Inflammatory macrophage treated with lipopolysaccharide for 4 hours (primary cell): ENCODE results near the gene ACTL7B.
"Not testable (repeated sequence)": the region's sequence is repeated elsewhere in the genome, so short reads cannot be mapped to it uniquely, and the experiment has no call there.

Experiments
- DNase-seq: peaks from one replicate; pipeline ENCODE4 v3.0.0-alpha.2; 2020

ACTL7B gene

DNA sequence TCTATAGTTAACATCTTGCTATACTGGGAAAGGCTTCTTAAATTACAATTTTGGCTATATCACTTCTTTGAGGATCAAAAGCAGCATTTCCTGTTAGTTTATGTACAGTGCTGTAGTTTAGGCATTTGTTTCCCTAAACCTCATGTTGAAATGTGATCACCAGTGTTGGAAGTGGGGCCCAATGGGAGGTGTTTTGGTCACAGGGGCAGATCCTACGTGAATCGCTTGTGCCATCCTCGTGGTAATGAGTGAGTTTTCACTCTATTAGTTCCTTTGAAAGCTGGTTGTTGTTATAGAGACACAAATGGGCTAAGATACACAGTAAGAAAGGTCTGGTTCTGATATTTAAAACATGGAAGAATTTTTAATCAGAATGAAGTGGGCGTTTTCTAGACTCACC lies 12.0 kb upstream of the ACTL7B start:
- no peak for DNase-seq

- no peak for DNase-seq
Measured at GRCh38 chr9:108867116-108867515, 11.3 kb upstream of the ACTL7B start.

DNA sequence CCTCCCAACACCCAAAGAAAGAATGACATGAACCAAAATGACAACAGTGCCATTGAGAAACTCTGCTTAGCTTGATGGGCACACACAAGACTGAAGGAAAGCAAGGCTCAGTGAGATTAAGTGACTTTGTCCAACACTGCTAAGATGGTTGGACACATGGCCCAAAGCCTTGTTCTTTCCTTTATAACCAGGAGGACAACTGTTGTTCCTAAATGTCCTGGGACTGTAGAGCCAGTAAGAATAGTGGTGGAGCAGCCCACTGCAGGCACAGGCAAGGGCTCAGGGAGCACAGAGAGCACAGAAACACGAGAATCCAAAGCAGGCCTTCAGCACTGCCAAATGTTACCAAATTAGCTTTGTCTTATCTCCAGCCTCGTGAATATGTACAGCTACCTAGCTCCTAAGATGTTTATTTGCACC lies 10.2 kb upstream of the ACTL7B start:
- DNase-seq: no peak

DNA sequence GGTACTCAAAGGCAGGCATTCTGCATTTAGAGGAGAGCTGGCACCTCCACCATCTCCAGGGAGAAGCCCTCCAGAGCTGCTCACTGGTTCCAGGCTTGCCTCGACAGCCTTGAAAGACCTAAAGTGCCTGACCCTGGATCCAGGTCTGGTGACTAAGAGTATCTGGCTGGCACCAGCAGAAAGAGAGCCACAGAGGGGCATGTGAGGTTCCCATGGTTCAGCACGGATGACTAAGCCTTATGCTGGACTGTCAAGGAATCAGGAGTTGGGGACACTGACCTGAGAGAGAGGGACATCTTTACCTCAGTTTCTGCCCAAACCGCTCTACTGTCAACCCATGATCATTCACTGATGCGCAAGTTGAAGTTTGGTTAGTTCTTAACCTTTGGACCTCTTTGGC lies 9.3 kb upstream of the ACTL7B start:
- no peak for DNase-seq

- DNase-seq: no peak
Measured at GRCh38 chr9:108864446-108864845, 8.7 kb upstream of the ACTL7B start.

DNA sequence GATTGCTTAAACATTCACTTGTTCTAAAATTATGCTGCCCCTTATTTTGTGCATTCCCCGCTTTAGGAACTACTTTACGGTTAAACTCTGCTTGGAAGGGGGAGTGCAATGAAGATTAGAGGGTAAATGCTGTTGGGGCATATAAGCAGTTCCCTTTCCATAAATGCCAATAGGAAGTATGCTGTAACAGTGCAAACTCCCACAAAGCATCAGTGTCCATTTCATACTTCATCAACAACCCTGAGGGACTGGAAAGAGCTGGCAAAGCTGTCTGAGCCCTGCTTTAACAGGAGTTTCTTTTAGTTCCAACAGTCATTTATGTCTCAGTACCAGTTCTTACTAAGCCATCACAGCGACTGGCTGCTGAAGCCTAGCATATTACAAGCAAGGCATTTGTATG lies 8.1 kb upstream of the ACTL7B start:
- peak; percentile 31 for DNase-seq

DNA sequence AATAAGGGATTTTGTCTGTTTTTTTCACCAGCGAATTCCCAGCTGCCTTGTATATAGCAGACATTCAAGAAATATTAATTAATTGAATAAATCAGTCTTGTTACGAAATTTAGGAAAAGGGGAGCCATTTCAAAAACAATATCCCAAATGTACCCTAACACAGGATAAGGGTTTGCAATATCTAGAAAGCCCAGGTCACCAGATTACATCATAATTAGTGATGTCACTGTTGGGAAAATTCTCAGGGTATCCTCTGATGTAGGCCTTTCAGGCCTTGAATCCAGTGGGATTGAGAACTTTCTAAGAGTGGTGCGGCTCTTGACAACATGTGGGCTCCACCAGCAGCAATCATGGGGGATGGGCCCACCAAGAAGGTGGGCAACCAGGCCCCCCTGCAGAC lies 6.2 kb upstream of the ACTL7B start, which contains the start of gene ACTL7A:
TSS of gene ACTL7A (plus strand) at position 270 of the 400 bp plus-strand sequence. CDS start at position 327, 57 bp downstream.
- DNase-seq: no peak

- no peak for DNase-seq
Measured at GRCh38 chr9:108861464-108861863, 5.7 kb upstream of the ACTL7B start.

DNA sequence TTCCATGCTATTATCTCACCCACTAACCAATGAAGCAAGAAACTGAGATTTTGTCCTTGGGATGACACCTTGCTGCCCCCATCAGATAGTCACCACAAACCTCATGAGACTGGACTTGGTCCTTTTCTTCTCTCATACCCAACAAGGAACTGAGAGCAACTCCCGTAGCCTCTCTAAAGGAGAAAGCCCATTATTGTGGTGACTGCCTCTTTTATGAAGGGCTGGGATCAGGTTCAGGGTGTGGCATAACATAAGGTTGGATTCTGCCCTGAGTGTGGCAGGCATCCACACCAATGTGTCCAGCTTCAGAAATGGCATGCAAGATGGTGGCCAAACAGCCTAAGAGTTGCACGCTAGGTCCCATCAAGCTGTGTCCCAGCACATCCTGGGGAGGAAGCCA lies 5.0 kb upstream of the ACTL7B start:
- no peak for DNase-seq

DNA sequence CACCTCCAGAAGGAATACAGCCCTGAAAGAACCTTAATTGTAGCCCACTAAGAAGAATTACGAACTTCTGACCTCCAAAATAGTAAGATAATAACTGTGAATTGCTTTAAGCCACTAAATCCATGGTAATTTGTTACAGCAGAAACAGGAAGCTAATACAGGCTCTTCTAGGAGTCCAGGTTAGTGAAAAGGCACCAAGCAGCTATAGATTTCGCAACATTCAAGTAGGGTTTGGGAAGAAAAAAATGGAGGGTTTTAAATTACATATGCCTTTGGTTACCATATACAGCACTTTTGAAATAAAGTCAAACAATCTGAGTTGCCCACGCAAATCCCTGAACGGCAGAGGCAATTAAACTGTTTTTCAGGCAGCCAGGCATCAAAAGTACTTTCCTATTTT lies 4.6 kb upstream of the ACTL7B start:
- no peak for DNase-seq

DNA sequence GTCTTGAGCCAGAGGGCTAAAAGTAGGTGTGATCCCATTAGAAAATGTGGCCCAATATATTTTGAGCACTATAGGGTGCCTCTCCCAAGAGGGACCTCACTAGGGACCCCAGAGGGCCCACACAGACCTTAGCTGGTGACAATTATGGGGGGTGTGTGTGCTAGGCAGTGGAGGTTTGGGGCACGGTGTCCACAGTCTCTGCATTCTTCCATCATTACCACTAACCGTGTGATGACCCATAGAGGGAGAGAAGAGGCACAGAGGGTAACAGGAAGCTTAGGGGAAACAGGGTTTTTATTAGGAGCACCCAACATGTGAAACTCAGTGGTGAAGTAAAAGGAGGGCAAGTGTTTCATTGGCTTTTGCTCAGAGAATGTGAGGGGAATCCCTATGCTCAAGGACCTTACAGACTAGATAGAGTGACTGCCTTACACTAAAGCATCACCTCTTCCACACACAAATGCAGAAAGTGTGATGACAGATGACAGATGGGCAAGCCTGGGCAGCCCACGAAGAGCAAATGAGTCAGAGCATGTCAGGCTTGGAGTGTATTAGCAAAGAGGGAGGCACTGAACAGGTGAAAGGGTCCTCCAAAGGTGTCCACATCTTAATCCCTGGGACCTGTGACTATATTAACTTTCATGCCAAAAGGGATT lies 3.8 kb upstream of the ACTL7B start:
- no peak for DNase-seq

DNA sequence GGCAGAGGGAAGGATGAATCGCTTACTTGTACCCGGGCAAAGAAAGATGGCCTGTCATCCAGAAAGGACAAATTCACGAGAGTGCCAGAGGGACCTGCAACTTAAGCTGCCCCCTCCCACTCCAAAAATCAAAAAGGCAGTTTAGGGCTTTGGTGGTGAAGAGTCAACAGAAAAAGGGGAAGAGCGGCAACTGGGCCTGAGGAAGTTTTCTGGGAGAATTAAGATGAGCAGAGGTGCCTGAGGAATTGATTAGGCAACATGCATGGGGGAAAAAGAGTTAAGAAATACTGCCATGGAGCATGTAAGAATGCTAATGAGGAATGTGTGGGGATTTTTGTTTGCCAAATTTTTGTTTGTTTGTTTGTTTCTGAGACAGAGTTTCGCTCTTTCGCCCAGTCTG lies 1.8 kb upstream of the ACTL7B start:
- peak; percentile 48 for DNase-seq

GRCh38 chr9:108855529-108855886 lies 278 bp downstream of the ACTL7B start:
- no peak for DNase-seq

DNA sequence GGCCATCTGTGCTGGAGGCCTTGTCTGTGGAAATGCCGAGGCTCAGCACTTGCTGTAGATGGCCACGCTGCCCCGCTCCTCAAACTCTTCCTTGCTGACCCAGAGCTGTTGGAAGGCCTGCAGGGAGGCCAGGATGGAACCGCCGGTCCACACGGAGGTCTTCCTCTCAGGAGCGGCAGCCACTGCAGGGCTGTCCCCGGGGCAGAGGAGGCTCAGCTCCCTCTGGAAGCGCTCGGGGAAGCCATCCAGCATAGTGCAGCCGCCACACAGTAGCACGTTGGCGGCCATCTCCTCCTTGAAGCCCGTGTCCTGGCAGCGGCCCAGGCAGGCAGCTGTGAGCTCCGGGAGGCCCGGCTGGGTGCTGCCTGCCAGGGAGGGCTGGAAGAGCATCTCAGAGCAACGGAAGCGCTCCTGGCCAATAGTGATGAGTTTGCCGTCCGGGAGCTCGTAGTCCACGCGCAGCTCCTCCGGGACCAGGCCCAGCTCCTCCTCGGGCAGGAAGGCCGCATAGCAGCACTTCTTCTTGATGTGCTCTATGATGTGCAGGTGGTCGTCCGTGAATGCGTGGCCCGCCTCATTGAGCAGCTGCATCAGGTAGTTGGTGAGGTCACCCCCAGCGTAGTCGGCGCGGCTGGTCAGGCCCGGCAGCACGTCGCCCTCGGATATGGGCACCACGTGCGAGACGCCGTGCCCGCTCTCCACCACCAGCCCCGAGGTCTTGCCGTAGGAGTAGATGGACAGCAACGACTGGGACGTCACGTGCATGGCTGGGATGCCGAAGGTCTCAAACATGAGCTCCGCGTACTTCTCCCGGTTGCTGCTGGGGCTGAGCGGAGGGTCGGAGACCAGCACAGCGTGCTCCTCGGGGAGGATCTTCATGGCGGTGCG lies 901 bp downstream of the ACTL7B start:
- DNase-seq: no peak

- DNase-seq: no peak
Measured at GRCh38 chr9:108854094-108854493, 1.7 kb downstream of the ACTL7B start.

- no peak for DNase-seq
Measured at GRCh38 chr9:108852079-108852478, 3.7 kb downstream of the ACTL7B start.

DNA sequence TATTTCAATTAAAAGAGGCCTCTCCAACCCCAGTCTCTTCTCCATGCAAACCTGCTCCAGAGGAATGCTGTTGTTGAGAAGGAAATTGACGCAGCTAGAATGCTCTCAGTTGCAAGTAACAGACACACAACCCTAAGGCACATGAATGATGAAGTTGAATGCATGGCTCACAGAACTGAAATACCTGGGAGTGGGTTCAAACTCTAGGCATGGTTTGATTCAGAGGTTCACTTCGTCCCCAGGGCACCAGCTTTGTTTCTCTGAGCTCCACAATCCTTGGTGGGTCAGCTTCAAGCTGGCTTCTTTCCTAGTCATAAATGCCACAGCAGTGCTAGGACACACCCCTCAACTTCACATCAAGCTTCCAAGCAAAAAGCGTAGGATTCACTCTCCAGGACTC lies 4.6 kb downstream of the ACTL7B start:
- DNase-seq: no peak

DNA sequence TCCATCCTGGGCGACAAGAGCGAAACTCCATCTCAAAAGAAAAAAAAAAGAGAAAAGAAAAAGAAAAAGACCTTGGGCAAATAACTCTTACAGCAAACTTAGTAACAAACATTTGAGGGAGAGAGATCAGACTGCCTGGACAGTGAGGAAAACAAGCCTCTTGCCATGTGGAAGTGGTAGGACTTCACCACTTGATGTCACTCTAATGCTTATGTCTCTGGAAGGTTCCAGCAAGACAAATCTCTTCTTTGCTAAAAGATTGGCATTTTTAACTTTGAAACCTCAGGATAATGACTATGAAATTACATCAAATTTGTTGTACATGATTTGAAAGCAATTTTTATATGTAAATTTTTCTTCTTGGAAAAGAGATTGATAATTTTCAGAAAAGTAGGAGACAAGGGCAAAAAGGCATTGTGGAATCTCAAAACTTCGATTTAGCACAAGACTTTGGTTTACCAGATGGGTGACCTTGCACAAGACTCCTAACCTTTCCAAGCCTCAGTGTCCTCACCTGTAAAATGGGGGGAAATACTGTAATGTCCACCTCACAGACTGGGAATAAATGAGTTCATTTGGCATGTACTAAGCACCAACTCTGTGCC lies 5.4 kb downstream of the ACTL7B start:
- peak; percentile 27 for DNase-seq

DNA sequence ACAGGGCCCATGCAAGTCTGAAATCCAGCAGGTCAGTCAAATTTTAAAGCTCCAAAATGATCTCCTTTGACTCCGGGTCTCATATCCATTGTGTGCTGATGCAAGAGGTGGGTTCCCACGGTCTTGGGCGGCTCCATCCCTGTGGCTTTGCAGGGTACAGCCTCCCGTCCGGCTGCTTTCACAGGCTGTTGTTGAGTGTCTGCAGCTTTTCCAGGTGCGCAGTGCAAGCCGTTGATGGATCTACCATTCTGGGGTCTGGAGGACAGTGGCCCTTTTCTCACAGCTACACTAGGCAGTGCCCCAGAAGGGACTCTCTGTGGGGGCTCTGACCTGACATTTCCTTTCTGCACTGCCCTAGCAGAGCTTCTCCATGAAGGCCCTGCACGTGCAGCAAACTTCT lies 7.5 kb downstream of the ACTL7B start:
- not testable (repeated sequence) for DNase-seq

DNA sequence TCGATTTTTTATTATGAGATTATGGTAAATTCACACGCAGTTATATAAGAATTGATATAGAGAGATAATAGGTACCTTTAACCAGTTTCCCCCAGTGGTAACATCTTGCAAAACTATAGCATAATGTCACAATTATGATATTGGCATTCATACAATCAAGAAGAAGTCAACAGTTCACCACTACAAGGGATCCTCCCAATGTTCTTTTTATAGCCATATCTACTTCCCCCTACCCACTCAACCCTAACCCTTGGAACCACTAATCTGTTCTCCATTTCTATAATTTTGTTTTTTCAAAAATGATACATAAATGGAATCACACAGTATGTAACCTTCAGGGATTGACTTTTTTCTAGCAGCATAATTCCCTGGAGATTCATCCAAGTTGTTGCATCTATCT lies 9.8 kb downstream of the ACTL7B start:
- DNase-seq: peak; percentile 37

GRCh38 chr9:108845507-108845906 lies 10.3 kb downstream of the ACTL7B start:
- no peak for DNase-seq

DNA sequence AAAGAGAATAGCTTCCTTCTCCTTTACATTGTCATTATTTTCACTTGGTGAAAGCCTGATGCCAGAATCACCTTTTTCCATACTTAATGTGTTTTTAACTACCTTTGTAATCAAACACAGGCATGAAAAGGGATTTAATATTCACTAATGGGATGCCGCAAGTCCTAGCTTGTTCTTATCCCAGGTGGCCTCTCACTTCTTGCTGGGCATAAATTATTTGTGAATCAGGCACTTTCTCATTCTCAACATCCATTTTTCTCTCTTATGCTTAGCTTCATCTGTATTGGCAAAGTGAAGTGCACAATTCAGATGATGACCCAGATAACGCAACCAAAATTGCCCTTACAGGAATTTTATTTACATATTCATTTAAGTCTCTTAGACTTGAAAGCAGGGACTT lies 10.9 kb downstream of the ACTL7B start:
- no peak for DNase-seq

DNA sequence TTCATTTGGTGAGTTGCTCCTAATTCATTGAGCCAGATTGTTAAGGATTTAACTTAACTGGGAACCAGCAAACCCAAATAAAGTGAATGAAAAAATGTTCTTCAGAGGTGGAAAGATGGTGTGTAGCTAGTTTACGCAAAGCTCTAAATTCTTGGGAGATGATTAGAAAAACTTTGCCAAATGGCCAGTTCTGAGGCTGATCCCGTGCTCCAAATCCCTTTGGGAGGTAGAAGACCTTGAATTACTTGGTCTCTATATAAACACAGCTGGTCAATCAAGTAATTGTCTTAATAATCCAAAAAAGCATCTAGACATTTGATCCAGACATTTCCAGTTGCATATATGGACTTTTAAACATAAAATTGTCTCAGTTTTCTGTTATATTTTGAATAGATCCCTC lies 11.4 kb downstream of the ACTL7B start:
- no peak for DNase-seq
